Measurements from ENCODE around the gene SFMBT1. TPM values are rescaled to one million over a fixed set of nuclear protein-coding genes. Genes with fewer than 3 reads are reported as not detected.

The SFMBT1 gene
- total RNA-seq, 4 donors from 2014 or later = 16.1 to 45.4 (median 23.0) TPM

DNA sequence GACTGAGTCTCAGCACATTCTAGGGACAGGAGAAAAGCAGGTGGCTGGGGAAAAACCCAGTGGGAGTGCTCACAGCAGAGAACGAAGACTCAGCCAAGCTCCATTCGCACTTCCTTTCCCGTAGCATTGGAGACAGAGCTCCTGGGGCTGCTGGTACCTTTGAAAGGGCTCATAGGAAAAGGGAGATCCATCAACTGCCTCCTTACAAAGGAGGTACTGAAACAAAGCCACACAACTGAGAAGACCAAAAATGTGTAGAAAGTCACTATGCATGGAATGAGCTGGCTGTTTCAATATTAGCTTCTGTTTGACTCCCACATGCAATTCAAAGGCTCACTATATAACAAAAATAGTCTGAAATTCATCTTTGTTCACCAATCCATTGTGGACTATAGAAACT, 165.4 kb downstream of the SFMBT1 start:
- no peak for DNase-seq
- H3K4me3 ChIP-seq = no peak overlapping the region
- H3K4me1 ChIP-seq = no peaks in the 10 kb centered on the region

GRCh38 chr3:52880047-52880446, 165.8 kb downstream of the SFMBT1 start:
- no peak for DNase-seq
- Histone ChIP-seq H3K27ac (no peak overlapping the region), H3K4me1 (no peaks in the 10 kb centered on the region), H3K36me3 (no peaks in the 10 kb centered on the region), H3K4me3 (no peak overlapping the region), H3K27me3 (no peaks in the 10 kb centered on the region), H3K9me3 (no peaks in the 10 kb centered on the region)
- no peak for TF ChIP-seq POLR2A (IDR thresholded peaks at IDR 0.05)
- TF ChIP-seq, protein P1, sequence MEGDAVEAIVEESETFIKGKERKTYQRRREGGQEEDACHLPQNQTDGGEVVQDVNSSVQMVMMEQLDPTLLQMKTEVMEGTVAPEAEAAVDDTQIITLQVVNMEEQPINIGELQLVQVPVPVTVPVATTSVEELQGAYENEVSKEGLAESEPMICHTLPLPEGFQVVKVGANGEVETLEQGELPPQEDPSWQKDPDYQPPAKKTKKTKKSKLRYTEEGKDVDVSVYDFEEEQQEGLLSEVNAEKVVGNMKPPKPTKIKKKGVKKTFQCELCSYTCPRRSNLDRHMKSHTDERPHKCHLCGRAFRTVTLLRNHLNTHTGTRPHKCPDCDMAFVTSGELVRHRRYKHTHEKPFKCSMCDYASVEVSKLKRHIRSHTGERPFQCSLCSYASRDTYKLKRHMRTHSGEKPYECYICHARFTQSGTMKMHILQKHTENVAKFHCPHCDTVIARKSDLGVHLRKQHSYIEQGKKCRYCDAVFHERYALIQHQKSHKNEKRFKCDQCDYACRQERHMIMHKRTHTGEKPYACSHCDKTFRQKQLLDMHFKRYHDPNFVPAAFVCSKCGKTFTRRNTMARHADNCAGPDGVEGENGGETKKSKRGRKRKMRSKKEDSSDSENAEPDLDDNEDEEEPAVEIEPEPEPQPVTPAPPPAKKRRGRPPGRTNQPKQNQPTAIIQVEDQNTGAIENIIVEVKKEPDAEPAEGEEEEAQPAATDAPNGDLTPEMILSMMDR (IDR thresholded peaks at IDR 0.05) = no peak

More for the DNA sequence above, 165.4 kb downstream of the SFMBT1 start:
- TF ChIP-seq, protein P1 (IDR thresholded peaks at IDR 0.05) = no peak
- Histone ChIP-seq H3K27me3 (no peaks in the 10 kb centered on the region), H3K9me3 (no peaks in the 10 kb centered on the region), H3K36me3 (peaks cover 0 to 4% (median 0%) of the 10 kb centered on the region in 3 donors), H3K27ac (no peak overlapping the region)

DNA sequence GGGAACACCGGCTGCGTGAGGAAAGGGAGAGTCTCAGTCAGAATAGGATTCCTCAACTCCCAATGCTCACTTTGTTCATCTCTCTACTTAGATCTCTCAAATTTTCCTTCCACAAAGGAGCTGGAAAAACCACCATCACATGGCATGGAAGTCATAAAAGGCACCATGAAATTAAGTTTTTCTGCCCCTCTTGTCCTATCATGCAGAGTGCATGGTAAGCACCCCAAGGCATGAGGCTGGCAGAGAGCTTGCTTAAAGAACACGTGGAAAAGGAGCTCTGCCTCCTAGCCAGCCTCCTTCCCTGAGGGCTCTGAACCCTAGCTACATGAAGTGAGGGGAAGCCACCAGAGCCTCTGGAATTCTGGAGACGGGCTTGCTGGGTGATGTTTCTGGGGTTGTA, 166.3 kb downstream of the SFMBT1 start:
- H3K4me3 ChIP-seq = no peak overlapping the region
- DNase-seq = no peak
- H3K4me1 ChIP-seq = peaks cover 0 to 4% (median 0%) of the 10 kb centered on the region in 4 donors
- no peak overlapping the region for H3K27ac ChIP-seq
- no peak for TF ChIP-seq POLR2A (IDR thresholded peaks at IDR 0.05)
- TF ChIP-seq, protein P1 (IDR thresholded peaks at IDR 0.05) = no peak
- no peaks in the 10 kb centered on the region for H3K9me3 ChIP-seq
- no peaks in the 10 kb centered on the region for H3K36me3 ChIP-seq
- no peaks in the 10 kb centered on the region for H3K27me3 ChIP-seq

- TF ChIP-seq, protein P1 (IDR thresholded peaks at IDR 0.05) = no peak
- TF ChIP-seq POLR2A (IDR thresholded peaks at IDR 0.05) = no peak
- Histone ChIP-seq H3K4me3 (no peak overlapping the region), H3K9me3 (no peaks in the 10 kb centered on the region), H3K27ac (no peak overlapping the region), H3K27me3 (no peaks in the 10 kb centered on the region), H3K4me1 (peaks cover 0 to 9% (median 0%) of the 10 kb centered on the region in 4 donors), H3K36me3 (no peaks in the 10 kb centered on the region)
- DNase-seq = no peak
Measured at GRCh38 chr3:52879090-52879489, 166.8 kb downstream of the SFMBT1 start.

- H3K4me3 ChIP-seq = no peak overlapping the region
- H3K27ac ChIP-seq = no peak overlapping the region
- TF ChIP-seq, protein P1 (IDR thresholded peaks at IDR 0.05) = no peak
- no peak for TF ChIP-seq POLR2A (IDR thresholded peaks at IDR 0.05)
- no peaks in the 10 kb centered on the region for H3K9me3 ChIP-seq
- H3K27me3 ChIP-seq = no peaks in the 10 kb centered on the region
- no peak for DNase-seq
- peaks cover 0 to 9% (median 0%) of the 10 kb centered on the region in 4 donors for H3K4me1 ChIP-seq
- no peaks in the 10 kb centered on the region for H3K36me3 ChIP-seq
Measured at GRCh38 chr3:52877085-52877484, 168.8 kb downstream of the SFMBT1 start.

Measured in Peyer's patch (tissue), 4 donors.